Endothelial cell of hepatic sinusoid (primary cell): ENCODE measurements around the gene ZNF829.

Source experiments
- in situ Hi-C: cut with HindIII; loops from 2 replicates; pipeline ENCODE4 v1.10.0; 2017; ENCODE audit warnings: low sequenced_read_pairs

The ZNF829 gene

GRCh38 chr19:36915992-36916830 is at the start of gene ZNF829, which contains the start of gene ZNF568:
ZNF829 (minus strand) TSS chr19:36916291; CDS start chr19:36915167, 1,124 bp downstream.
ZNF568 (plus strand) TSS chr19:36916332; CDS start chr19:36922771, 6,439 bp downstream.
- in situ Hi-C loops, result no loop called here

GRCh38 chr19:36963280-36963679 is 47.2 kb upstream of the ZNF829 start:
- in situ Hi-C loops, result no loop called here

- in situ Hi-C loops, result no loop called here
These were observed 46.3 kb upstream of the ZNF829 start for GRCh38 chr19:36962346-36962745.

GRCh38 chr19:36950335-36951119 is 34.4 kb upstream of the ZNF829 start:
- in situ Hi-C loops, result no loop called here

GRCh38 chr19:36939153-36939552 is 23.1 kb upstream of the ZNF829 start:
- in situ Hi-C loops, result no loop called here

- in situ Hi-C loops, result no loop called here
These were observed 15.6 kb upstream of the ZNF829 start for GRCh38 chr19:36931684-36932083.

GRCh38 chr19:36918090-36918489 is 2.0 kb upstream of the ZNF829 start:
- in situ Hi-C loops, result no loop called here

- in situ Hi-C loops, result no loop called here
These were observed 900 bp upstream of the ZNF829 start for GRCh38 chr19:36916991-36917390.

GRCh38 chr19:36898422-36898821 is 17.7 kb downstream of the ZNF829 start:
- in situ Hi-C loops, result no loop called here

- in situ Hi-C loops, result no loop called here
These were observed 21.2 kb downstream of the ZNF829 start for GRCh38 chr19:36894849-36895383.

GRCh38 chr19:36891768-36892357 is 24.2 kb downstream of the ZNF829 start:
- in situ Hi-C loops, result no loop called here

GRCh38 chr19:36876993-36877938 is 38.8 kb downstream of the ZNF829 start:
- in situ Hi-C loops, result no loop called here

GRCh38 chr19:36851898-36852297 is 64.2 kb downstream of the ZNF829 start:
- in situ Hi-C loops, result no loop called here

GRCh38 chr19:36850559-36851442 is 65.3 kb downstream of the ZNF829 start, which contains the start of gene ZNF345:
ZNF345 (plus strand) TSS chr19:36850876; CDS start chr19:36876831, 25,955 bp downstream.
- in situ Hi-C loops, result no loop called here

- in situ Hi-C loops, result no loop called here
These were observed 66.2 kb downstream of the ZNF829 start for GRCh38 chr19:36849701-36850558.

GRCh38 chr19:36847968-36848367 is 68.1 kb downstream of the ZNF829 start:
- in situ Hi-C loops, result no loop called here

GRCh38 chr19:36838784-36839324 is 77.2 kb downstream of the ZNF829 start:
- in situ Hi-C loops, result loop anchor here (5.0 kb wide), 1 partner anchor 83 kb away; no protein-coding TSS in a partner anchor
